ENCODE results near the gene RAB11FIP2.
A peak's percentile ranks its signal among the peaks of the same experiment; 100 is the strongest.
"Not testable (repeated sequence)": the region's sequence is repeated elsewhere in the genome, so short reads cannot be mapped to it uniquely, and the experiment has no call there.

The RAB11FIP2 gene

GRCh38 chr10:118046395-118047156 lies at the start of gene RAB11FIP2:
TSS of gene RAB11FIP2 (minus strand) at chr10:118046941. CDS start at chr10:118046163, 778 bp downstream.
- peak; percentile 55 for DNase-seq

- no peak for DNase-seq
Observed at GRCh38 chr10:118096022-118096421, 49.3 kb upstream of the RAB11FIP2 start.

GRCh38 chr10:118092209-118092608 lies 45.5 kb upstream of the RAB11FIP2 start:
- no peak for DNase-seq

GRCh38 chr10:118080817-118081216 lies 34.1 kb upstream of the RAB11FIP2 start:
- no peak for DNase-seq

- DNase-seq: no peak
Observed at GRCh38 chr10:118076705-118077104, 30.0 kb upstream of the RAB11FIP2 start.

GRCh38 chr10:118072840-118073239 lies 26.1 kb upstream of the RAB11FIP2 start:
- DNase-seq: no peak

GRCh38 chr10:118067389-118067788 lies 20.6 kb upstream of the RAB11FIP2 start:
- not testable (repeated sequence) for DNase-seq

GRCh38 chr10:118062798-118063238 lies 16.1 kb upstream of the RAB11FIP2 start:
- no peak for DNase-seq

- no peak for DNase-seq
Observed at GRCh38 chr10:118058371-118058770, 11.6 kb upstream of the RAB11FIP2 start.

GRCh38 chr10:118057361-118057760 lies 10.6 kb upstream of the RAB11FIP2 start:
- no peak for DNase-seq

GRCh38 chr10:118054383-118054782 lies 7.6 kb upstream of the RAB11FIP2 start:
- no peak for DNase-seq

- DNase-seq: no peak
Observed at GRCh38 chr10:118052816-118053215, 6.1 kb upstream of the RAB11FIP2 start.

GRCh38 chr10:118047880-118048279 lies 1.1 kb upstream of the RAB11FIP2 start:
- no peak for DNase-seq

- no peak for DNase-seq
Observed at GRCh38 chr10:118047157-118047719, 497 bp upstream of the RAB11FIP2 start.

GRCh38 chr10:118045837-118046394 lies 825 bp downstream of the RAB11FIP2 start:
- DNase-seq: no peak

GRCh38 chr10:118045158-118045836 lies 1.4 kb downstream of the RAB11FIP2 start:
- no peak for DNase-seq

GRCh38 chr10:118042827-118043242 lies 3.9 kb downstream of the RAB11FIP2 start:
- no peak for DNase-seq

- DNase-seq: no peak
Observed at GRCh38 chr10:118042336-118042735, 4.4 kb downstream of the RAB11FIP2 start.

- no peak for DNase-seq
Observed at GRCh38 chr10:118041316-118041715, 5.4 kb downstream of the RAB11FIP2 start.

- DNase-seq: peak; percentile 40
Observed at GRCh38 chr10:118036281-118036875, 10.4 kb downstream of the RAB11FIP2 start.

- peak; percentile 99 for DNase-seq
Observed at GRCh38 chr10:118035354-118036005, 11.3 kb downstream of the RAB11FIP2 start.

GRCh38 chr10:118034791-118035261 lies 11.9 kb downstream of the RAB11FIP2 start:
- DNase-seq: peak; percentile 37

All from GF-D8 (cell line).